SH-SY5Y (cell line): ENCODE data around the gene GNG7.

Experiments used
- GATA2 ChIP-seq: IDR thresholded peaks from 2 replicates; pipeline ENCODE4 v1.6.1; 2011; ENCODE audit warnings: mild to moderate bottlenecking, low read depth, low read length
- GATA3 ChIP-seq: IDR thresholded peaks from 2 replicates; pipeline ENCODE4 v1.6.1; 2011; ENCODE audit warnings: low read depth, mild to moderate bottlenecking, low read length, moderate library complexity

DNA sequence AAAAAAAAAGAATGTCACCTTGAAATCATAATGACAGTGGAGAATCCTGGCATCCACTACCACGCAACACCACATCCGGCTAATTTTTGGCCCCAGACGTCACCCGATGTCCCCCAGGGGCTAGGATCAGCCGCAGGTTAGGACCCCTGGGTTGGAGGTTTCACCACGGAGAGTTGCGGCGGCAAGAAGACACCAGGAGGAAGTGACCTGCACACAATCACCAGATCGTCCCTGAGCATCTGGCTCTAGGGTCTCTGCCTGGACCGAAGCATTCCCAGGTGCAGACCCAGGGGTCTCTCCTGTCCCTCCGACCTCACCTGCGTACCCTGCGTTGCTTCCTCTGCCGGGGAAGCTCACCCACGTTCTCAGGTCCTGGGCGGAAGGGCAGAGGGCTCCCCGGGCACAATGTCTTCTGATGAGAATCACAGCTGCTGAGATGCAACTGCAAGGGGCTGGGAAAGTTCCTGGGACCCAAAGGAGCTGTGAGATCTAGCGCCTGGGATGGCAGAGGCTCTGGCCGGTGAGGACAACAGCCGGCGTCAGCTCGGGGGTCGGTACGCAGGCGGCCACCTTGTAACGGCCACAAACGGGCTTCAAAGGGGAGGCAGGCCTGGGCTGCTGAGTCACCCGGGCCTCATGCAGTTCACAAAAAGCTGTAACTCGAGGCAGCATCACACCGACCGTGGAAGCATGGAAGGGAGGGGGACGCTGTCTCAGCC lies 115.3 kb downstream of the GNG7 start:
- no peak for TF ChIP-seq GATA3
- TF ChIP-seq GATA2: no peak
